Activated CD8-positive, alpha-beta T cell treated with anti-CD3 and anti-CD28 coated beads for 36 hours (primary cell): ENCODE results near the gene CETP. TPM values are rescaled to one million over a fixed set of nuclear protein-coding genes. Genes with fewer than 3 reads are reported as not detected.
"Not testable (repeated sequence)": the region's sequence is repeated elsewhere in the genome, so short reads cannot be mapped to it uniquely, and the experiment has no call there.

Experiments
- ATAC-seq: fragments of 200-7000 bp; cut with Tn5 transposase; one replicate; pipeline ENCODE4 v1.10.0; 2021; ENCODE audit warnings: mild to moderate bottlenecking, moderate library complexity
- CTCF ChIA-PET: fragments of 350-600 bp; sonication (Branson Sonifier 250); formaldehyde crosslinking; loops from one replicate; lab custom pipeline; 2021; ENCODE audit warnings: antibody characterized with exemption; lab: Charles Lee
- POLR2A ChIA-PET: fragments of 350-600 bp; sonication (Branson Sonifier 250); formaldehyde crosslinking; loops from one replicate; lab custom pipeline; 2021; ENCODE audit warnings: antibody characterized with exemption; lab: Charles Lee
- DNase-seq: peaks from one replicate; pipeline ENCODE4 v3.0.0-alpha.2; 2020
- H3K27ac Mint-ChIP-seq: one replicate; pipeline ENCODE4 v1.8.0; 2021; ENCODE audit warnings: mild to moderate bottlenecking, mixed read lengths
- H3K27me3 Mint-ChIP-seq: one replicate; pipeline ENCODE4 v1.8.0; 2021; ENCODE audit warnings: mixed read lengths
- H3K36me3 Mint-ChIP-seq: one replicate; pipeline ENCODE4 v1.8.0; 2021; ENCODE audit warnings: low read depth, mixed read lengths
- H3K4me1 Mint-ChIP-seq: one replicate; pipeline ENCODE4 v1.8.0; 2021; ENCODE audit warnings: low read depth, mixed read lengths
- H3K4me3 Mint-ChIP-seq: one replicate; pipeline ENCODE4 v1.8.0; 2021; ENCODE audit warnings: mild to moderate bottlenecking, moderate library complexity, mixed read lengths
- H3K9me3 Mint-ChIP-seq: one replicate; pipeline ENCODE4 v1.8.0; 2021; ENCODE audit warnings: mixed read lengths
- CTCF ChIP-seq: fragments of 200-600 bp; IDR thresholded peaks from one replicate; pipeline ENCODE4 v1.8.0; 2022; ENCODE audit warnings: antibody characterized with exemption, mild to moderate bottlenecking
- intact Hi-C: fragments of 100-400 bp; cut with micrococcal nuclease; formaldehyde crosslinking; loops from one replicate; pipeline ENCODE4 v1.10.0; 2022
- total RNA-seq, 2 experiments: library from RNA; stranded (reverse); gene quantifications; one replicate each; pipeline ENCODE4 v1.2.3, GENCODE V29; 2021

Gene CETP
- total RNA-seq, 2 experiments from 2014 or later = not detected

GRCh38 chr16:57001026-57001679, 39.4 kb downstream of the CETP start:
- intact Hi-C loops = no loop called here
- peaks cover 92% of the 10 kb centered on the region for H3K4me1 Mint-ChIP-seq
- POLR2A ChIA-PET = interaction anchor here (1.4 to 21.4 kb wide), 3 partner anchors 7 to 39 kb away, joined by 3 to 367 read pairs (median 367); partner anchors contain the start of gene NLRC5
- no peaks in the 10 kb centered on the region for H3K27me3 Mint-ChIP-seq
- TF ChIP-seq CTCF = no peak
- H3K27ac Mint-ChIP-seq = peak overlapping the region; percentile 99
- DNase-seq (no peak), ATAC-seq (no peak)
- H3K4me3 Mint-ChIP-seq = peak overlapping the region; percentile 38
- CTCF ChIA-PET = interaction anchor here (2.9 kb wide), 1 partner anchor 36 kb away, joined by 20 read pairs; no protein-coding TSS in a partner anchor
- peaks cover 4% of the 10 kb centered on the region for H3K9me3 Mint-ChIP-seq
- H3K36me3 Mint-ChIP-seq = peaks cover 64% of the 10 kb centered on the region

- Mint-ChIP-seq H3K4me1 (peaks cover 87% of the 10 kb centered on the region), H3K9me3 (peaks cover 4% of the 10 kb centered on the region), H3K4me3 (peak overlapping the region; percentile 68), H3K27me3 (no peaks in the 10 kb centered on the region), H3K36me3 (peaks cover 61% of the 10 kb centered on the region), H3K27ac (peak overlapping the region; percentile 99)
- ChIA-PET CTCF (interaction anchor here (1.1 to 2.5 kb wide), 4 partner anchors 14 to 40 kb away, joined by 3 to 9 read pairs (median 6); partner anchors contain the start of gene NLRC5), POLR2A (interaction anchor here (0.7 to 20.8 kb wide), 7 partner anchors 12 to 69 kb away, joined by 3 to 367 read pairs (median 3); partner anchors contain the start of gene NLRC5)
- no peak for DNase-seq
- no peak for TF ChIP-seq CTCF
- no peak for ATAC-seq
- intact Hi-C loops = no loop called here
Observed at GRCh38 chr16:57003439-57004386, 42.0 kb downstream of the CETP start.

- Mint-ChIP-seq H3K9me3 (peaks cover 4% of the 10 kb centered on the region), H3K27ac (peak overlapping the region; percentile 99), H3K27me3 (no peaks in the 10 kb centered on the region), H3K36me3 (peaks cover 60% of the 10 kb centered on the region), H3K4me1 (peaks cover 86% of the 10 kb centered on the region), H3K4me3 (peak overlapping the region; percentile 68)
- ChIA-PET POLR2A (interaction anchor here (0.7 to 20.8 kb wide), 10 partner anchors 9 to 68 kb away, joined by 3 to 367 read pairs (median 4); partner anchors contain the start of gene NLRC5), CTCF (interaction anchor here (0.8 to 2.5 kb wide), 7 partner anchors 9 to 41 kb away, joined by 3 to 9 read pairs (median 5); partner anchors contain the start of gene NLRC5)
- no peak for ATAC-seq
- no peak for DNase-seq
- no peak for TF ChIP-seq CTCF
- intact Hi-C loops = no loop called here
Observed at GRCh38 chr16:57004387-57005250, 42.9 kb downstream of the CETP start.

GRCh38 chr16:57005597-57005996, 43.8 kb downstream of the CETP start:
- Mint-ChIP-seq H3K36me3 (peaks cover 62% of the 10 kb centered on the region), H3K4me3 (peak overlapping the region; percentile 32), H3K27ac (peak overlapping the region; percentile 83), H3K4me1 (peaks cover 83% of the 10 kb centered on the region)
- H3K27me3 Mint-ChIP-seq, H3K9me3 Mint-ChIP-seq, intact Hi-C loops, DNase-seq, ATAC-seq: not testable (repeated sequence)
- POLR2A ChIA-PET = interaction anchor here (0.7 to 20.8 kb wide), 6 partner anchors 8 to 35 kb away, joined by 3 to 367 read pairs (median 10); partner anchors contain the start of gene NLRC5
- CTCF ChIA-PET = interaction anchor here (1.1 to 2.5 kb wide), 4 partner anchors 18 to 42 kb away, joined by 5 to 9 read pairs (median 6); no protein-coding TSS in a partner anchor
